Measurements from ENCODE around the gene FGF2. TPM values are rescaled to one million over a fixed set of nuclear protein-coding genes. Genes with fewer than 3 reads are reported as not detected.

FGF2 gene
- total RNA-seq, 4 donors from 2014 or later: 0.53 to 7.0 (median 3.5) TPM

DNA sequence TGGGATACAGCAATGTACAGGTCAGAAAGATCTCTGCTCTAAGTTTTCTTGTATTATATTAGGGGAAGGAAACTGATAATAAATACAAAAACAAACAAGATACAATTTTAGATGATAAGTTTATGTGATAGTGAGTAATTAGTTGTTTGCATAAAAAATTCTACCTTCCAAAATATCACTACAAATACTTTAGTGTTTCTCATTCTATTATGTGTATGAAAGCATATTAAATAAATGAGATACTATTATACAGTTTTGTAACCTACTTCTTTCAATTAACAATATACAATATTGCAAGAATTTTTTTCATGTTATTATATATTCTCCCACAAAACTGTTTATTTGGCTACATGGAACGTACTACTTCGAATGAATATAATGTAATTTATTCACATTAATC is 4.2 kb upstream of the FGF2 start:
- H3K27ac ChIP-seq: no peak overlapping the region
- DNase-seq: no peak
- TF ChIP-seq, protein P1, sequence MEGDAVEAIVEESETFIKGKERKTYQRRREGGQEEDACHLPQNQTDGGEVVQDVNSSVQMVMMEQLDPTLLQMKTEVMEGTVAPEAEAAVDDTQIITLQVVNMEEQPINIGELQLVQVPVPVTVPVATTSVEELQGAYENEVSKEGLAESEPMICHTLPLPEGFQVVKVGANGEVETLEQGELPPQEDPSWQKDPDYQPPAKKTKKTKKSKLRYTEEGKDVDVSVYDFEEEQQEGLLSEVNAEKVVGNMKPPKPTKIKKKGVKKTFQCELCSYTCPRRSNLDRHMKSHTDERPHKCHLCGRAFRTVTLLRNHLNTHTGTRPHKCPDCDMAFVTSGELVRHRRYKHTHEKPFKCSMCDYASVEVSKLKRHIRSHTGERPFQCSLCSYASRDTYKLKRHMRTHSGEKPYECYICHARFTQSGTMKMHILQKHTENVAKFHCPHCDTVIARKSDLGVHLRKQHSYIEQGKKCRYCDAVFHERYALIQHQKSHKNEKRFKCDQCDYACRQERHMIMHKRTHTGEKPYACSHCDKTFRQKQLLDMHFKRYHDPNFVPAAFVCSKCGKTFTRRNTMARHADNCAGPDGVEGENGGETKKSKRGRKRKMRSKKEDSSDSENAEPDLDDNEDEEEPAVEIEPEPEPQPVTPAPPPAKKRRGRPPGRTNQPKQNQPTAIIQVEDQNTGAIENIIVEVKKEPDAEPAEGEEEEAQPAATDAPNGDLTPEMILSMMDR (IDR thresholded peaks at IDR 0.05): no peak
- TF ChIP-seq POLR2A (IDR thresholded peaks at IDR 0.05): no peak
- intact Hi-C loops (cut with DNase I): no loop called here
- no peaks in the 10 kb centered on the region for H3K9me3 ChIP-seq
- peaks cover 0 to 21% (median 0%) of the 10 kb centered on the region in 3 donors for H3K4me1 ChIP-seq
- H3K36me3 ChIP-seq: no peaks in the 10 kb centered on the region
- whole genome bisulfite sequencing, 2 donors: 88 to 90% methylated on average over 2 of the region's 2 CpGs
- no peak overlapping the region for H3K4me3 ChIP-seq
- peaks cover 0 to 23% (median 0%) of the 10 kb centered on the region in 4 donors for H3K27me3 ChIP-seq

DNA sequence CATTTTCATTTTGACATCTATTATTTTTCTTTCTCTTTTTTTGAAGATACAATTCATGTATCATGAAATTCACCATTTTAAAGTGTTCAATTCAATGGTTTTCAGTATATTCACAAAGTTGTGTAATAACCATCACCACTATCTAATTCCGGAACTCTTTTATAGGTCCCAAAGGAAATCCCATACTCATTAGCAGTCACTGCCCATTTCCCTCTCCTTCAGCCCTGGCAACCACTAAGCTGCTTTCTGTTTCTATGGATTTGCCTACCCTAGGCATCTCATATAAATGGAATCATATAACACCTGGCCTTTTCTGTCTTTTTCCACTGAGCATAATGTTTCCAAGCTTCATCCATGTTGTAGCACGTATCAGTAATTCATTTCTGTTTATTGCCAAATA is 3.2 kb upstream of the FGF2 start:
- intact Hi-C loops (cut with DNase I): no loop called here
- H3K27ac ChIP-seq: no peak overlapping the region
- TF ChIP-seq, protein P1 (IDR thresholded peaks at IDR 0.05): no peak
- TF ChIP-seq POLR2A (IDR thresholded peaks at IDR 0.05): no peak
- WGBS, 2 donors: 80 to 83% methylated on average over 2 of the region's 2 CpGs
- peaks cover 0 to 31% (median 0%) of the 10 kb centered on the region in 3 donors for H3K4me1 ChIP-seq
- no peaks in the 10 kb centered on the region for H3K36me3 ChIP-seq
- no peaks in the 10 kb centered on the region for H3K9me3 ChIP-seq
- no peak for DNase-seq
- H3K27me3 ChIP-seq: peaks cover 0 to 33% (median 0%) of the 10 kb centered on the region in 4 donors
- no peak overlapping the region for H3K4me3 ChIP-seq

DNA sequence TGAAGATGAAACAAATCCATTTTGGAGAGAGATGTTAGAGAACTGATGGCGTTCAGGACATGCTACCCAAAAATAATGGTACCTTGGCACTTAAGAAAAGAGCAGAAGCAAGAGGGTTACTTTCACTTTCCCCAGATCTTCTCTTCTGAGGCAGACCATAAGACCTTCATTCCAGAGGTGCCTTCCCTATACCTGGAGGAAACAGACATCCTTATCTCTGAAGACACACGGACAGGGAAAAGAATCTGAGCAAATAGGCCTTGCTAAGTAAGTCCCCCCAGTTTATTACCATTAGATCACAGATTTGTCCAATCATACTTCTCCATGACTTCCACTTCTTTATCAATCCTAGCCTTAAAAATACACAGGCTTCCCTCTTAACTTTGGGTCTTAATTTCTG is 2.0 kb upstream of the FGF2 start:
- peaks cover 0 to 33% (median 0%) of the 10 kb centered on the region in 3 donors for H3K4me1 ChIP-seq
- TF ChIP-seq, protein P1 (IDR thresholded peaks at IDR 0.05): no peak
- TF ChIP-seq POLR2A (IDR thresholded peaks at IDR 0.05): no peak
- H3K27me3 ChIP-seq: peaks cover 0 to 45% (median 0%) of the 10 kb centered on the region in 4 donors
- intact Hi-C loops (cut with DNase I): no loop called here
- no peak overlapping the region for H3K4me3 ChIP-seq
- DNase-seq: no peak
- no peaks in the 10 kb centered on the region for H3K36me3 ChIP-seq
- no peak overlapping the region for H3K27ac ChIP-seq
- H3K9me3 ChIP-seq: no peaks in the 10 kb centered on the region
- 86 to 95% methylated on average over 2 of the region's 2 CpGs for WGBS, 2 donors

DNA sequence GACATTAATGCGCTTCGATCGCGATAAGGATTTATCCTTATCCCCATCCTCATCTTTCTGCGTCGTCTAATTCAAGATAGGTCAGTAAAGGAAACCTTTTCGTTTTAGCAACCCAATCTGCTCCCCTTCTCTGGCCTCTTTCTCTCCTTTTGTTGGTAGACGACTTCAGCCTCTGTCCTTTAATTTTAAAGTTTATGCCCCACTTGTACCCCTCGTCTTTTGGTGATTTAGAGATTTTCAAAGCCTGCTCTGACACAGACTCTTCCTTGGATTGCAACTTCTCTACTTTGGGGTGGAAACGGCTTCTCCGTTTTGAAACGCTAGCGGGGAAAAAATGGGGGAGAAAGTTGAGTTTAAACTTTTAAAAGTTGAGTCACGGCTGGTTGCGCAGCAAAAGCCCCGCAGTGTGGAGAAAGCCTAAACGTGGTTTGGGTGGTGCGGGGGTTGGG is 528 bp upstream of the FGF2 start:
- TF ChIP-seq, protein P1 (IDR thresholded peaks at IDR 0.05): no peak
- TF ChIP-seq POLR2A (IDR thresholded peaks at IDR 0.05): no peak

DNA sequence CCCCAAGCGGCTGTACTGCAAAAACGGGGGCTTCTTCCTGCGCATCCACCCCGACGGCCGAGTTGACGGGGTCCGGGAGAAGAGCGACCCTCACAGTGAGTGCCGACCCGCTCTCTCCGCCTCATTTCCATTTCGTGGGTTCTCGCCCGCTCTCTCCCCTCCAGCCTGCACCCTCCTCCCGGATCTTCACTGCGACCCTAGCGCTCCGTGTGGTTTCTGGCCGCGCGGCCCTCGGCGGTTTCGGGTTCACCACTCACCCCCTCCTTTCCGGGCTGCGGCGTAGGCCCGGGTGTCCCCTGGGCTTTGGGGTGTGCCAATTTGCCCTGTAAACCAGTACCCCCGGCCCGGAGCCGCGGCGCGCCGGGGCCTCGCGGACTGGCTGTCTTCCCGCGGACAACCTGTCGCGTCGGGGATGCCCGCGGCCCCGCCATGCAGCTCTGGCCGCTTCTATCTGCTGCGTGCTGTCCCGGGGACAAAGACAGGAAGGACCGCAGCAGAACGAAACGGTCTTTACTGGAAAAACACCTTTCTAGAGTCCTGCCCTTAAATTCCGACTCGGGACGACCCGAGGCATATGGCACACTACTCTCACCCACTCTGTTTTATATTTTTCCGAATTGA is 737 bp downstream of the FGF2 start:
- no peak for TF ChIP-seq POLR2A (IDR thresholded peaks at IDR 0.05)
- TF ChIP-seq, protein P1 (IDR thresholded peaks at IDR 0.05): no peak
- H3K9me3 ChIP-seq: no peaks in the 10 kb centered on the region
- peaks cover 0 to 67% (median 0%) of the 10 kb centered on the region in 4 donors for H3K27me3 ChIP-seq
- H3K4me1 ChIP-seq: peaks cover 0 to 53% (median 4%) of the 10 kb centered on the region in 3 donors
- no peak for DNase-seq
- peak overlapping the region; percentile 69 to 94 (median 84) for H3K27ac ChIP-seq
- H3K4me3 ChIP-seq: peak overlapping the region; percentile 47 to 70 (median 69)
- H3K36me3 ChIP-seq: no peaks in the 10 kb centered on the region
- 0 to 1% methylated on average over 11 to 26 of the region's 57 CpGs for WGBS, 2 donors
- intact Hi-C loops (cut with DNase I): no loop called here

More for the DNA sequence above, 528 bp upstream of the FGF2 start:
- peak overlapping the region; percentile 69 to 94 (median 82) for H3K27ac ChIP-seq
- DNase-seq: no peak
- no peaks in the 10 kb centered on the region for H3K9me3 ChIP-seq
- intact Hi-C loops (cut with DNase I): no loop called here
- WGBS, 2 donors: 51 to 58% methylated on average over 9 to 15 of the region's 18 CpGs
- H3K36me3 ChIP-seq: no peaks in the 10 kb centered on the region
- peaks cover 0 to 44% (median 2%) of the 10 kb centered on the region in 3 donors for H3K4me1 ChIP-seq
- H3K4me3 ChIP-seq: peak overlapping the region; percentile 47 to 70 (median 69)
- peaks cover 0 to 59% (median 0%) of the 10 kb centered on the region in 4 donors for H3K27me3 ChIP-seq

Data from esophagus squamous epithelium (tissue), 5 donors.